ENCODE measurements around the gene PWWP2B. TPM values are rescaled to one million over a fixed set of nuclear protein-coding genes. Genes with fewer than 3 reads are reported as not detected.

PWWP2B gene
- total and polyA plus RNA-seq, 2 experiments from 2014 or later = 2.3 to 12.8 TPM

DNA sequence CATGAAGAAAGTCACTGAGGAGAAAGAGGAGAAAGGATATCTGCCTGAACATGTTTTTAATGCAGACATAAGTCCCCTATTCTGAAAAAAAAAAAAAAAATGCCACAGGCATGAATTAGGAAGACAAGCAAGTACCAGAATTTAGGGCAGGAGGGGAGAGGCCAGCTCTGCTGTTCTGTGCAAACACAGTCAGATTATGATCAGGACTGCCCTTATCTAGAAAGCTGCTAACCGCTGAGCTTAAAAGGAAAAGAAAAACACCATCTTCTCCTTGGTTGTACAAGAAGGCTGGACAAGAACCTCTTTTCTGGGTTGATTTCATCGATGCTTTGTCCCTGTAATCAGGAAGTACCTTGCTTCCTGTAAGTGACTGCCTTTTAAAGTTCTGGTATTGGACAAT lies 15.3 kb upstream of the PWWP2B start (continued):
- TF ChIP-seq ZNF462 (CRISPR knock-in tag; IDR thresholded peaks at IDR 0.05) (no peak), NANOG (IDR thresholded peaks at IDR 0.05; ENCODE audit: borderline replicate concordance) (no peak), EZH2 (IDR thresholded peaks at IDR 0.05; ENCODE audit: low read depth, unreplicated experiment) (no peak), STAT1 (IDR thresholded peaks at IDR 0.05; ENCODE audit: unreplicated experiment) (no peak), EZH2phosphoT487 (IDR thresholded peaks at IDR 0.05; ENCODE audit: unreplicated experiment) (no peak), ZNF114 (CRISPR knock-in tag; IDR thresholded peaks at IDR 0.05) (no peak), CTCF (conservative IDR thresholded peaks at IDR 0.05; ENCODE audit: low read depth in 2 of 2) (no peak), CREB1 (CRISPR knock-in tag; IDR thresholded peaks at IDR 0.05; ENCODE audit: low read depth) (no peak)
- TF ChIP-seq, protein P1, sequence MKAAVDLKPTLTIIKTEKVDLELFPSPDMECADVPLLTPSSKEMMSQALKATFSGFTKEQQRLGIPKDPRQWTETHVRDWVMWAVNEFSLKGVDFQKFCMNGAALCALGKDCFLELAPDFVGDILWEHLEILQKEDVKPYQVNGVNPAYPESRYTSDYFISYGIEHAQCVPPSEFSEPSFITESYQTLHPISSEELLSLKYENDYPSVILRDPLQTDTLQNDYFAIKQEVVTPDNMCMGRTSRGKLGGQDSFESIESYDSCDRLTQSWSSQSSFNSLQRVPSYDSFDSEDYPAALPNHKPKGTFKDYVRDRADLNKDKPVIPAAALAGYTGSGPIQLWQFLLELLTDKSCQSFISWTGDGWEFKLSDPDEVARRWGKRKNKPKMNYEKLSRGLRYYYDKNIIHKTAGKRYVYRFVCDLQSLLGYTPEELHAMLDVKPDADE (IDR thresholded peaks at IDR 0.05) = no peak
- TF ChIP-seq, protein P2, sequence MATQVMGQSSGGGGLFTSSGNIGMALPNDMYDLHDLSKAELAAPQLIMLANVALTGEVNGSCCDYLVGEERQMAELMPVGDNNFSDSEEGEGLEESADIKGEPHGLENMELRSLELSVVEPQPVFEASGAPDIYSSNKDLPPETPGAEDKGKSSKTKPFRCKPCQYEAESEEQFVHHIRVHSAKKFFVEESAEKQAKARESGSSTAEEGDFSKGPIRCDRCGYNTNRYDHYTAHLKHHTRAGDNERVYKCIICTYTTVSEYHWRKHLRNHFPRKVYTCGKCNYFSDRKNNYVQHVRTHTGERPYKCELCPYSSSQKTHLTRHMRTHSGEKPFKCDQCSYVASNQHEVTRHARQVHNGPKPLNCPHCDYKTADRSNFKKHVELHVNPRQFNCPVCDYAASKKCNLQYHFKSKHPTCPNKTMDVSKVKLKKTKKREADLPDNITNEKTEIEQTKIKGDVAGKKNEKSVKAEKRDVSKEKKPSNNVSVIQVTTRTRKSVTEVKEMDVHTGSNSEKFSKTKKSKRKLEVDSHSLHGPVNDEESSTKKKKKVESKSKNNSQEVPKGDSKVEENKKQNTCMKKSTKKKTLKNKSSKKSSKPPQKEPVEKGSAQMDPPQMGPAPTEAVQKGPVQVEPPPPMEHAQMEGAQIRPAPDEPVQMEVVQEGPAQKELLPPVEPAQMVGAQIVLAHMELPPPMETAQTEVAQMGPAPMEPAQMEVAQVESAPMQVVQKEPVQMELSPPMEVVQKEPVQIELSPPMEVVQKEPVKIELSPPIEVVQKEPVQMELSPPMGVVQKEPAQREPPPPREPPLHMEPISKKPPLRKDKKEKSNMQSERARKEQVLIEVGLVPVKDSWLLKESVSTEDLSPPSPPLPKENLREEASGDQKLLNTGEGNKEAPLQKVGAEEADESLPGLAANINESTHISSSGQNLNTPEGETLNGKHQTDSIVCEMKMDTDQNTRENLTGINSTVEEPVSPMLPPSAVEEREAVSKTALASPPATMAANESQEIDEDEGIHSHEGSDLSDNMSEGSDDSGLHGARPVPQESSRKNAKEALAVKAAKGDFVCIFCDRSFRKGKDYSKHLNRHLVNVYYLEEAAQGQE (IDR thresholded peaks at IDR 0.05; ENCODE audit: unreplicated experiment) = no peak
